A549 (cell line): ENCODE measurements around the gene TMEM54. TPM values are rescaled to one million over a fixed set of nuclear protein-coding genes. Genes with fewer than 3 reads are reported as not detected.

Source experiments
- ATAC-seq, 2 experiments: fragments of 200-7000 bp in 1 of 2; fragments of >200 bp in 1 of 2; cut with Nextera tagmentation in 1 of 2; cut with Tn5 transposase in 1 of 2; 3 replicates each; pipeline versions ENCODE4 v1.8.0 to v1.9.1; 2018 to 2020; ENCODE audit warnings: mild to moderate bottlenecking in 1 of 2, moderate library complexity in 1 of 2
- CTCF ChIA-PET: fragments of 300-600 bp; sonication (Branson Sonifier 250); formaldehyde crosslinking; extraction: SDS; loops from one replicate; lab custom pipeline; 2021; ENCODE audit warnings: antibody characterized with exemption, inconsistent platforms; lab: Yijun Ruan, JAX
- POLR2A ChIA-PET: fragments of 350-600 bp; formaldehyde crosslinking; extraction: SDS; loops from one replicate; lab custom pipeline; 2021; ENCODE audit warnings: antibody characterized with exemption, inconsistent platforms; lab: Yijun Ruan, JAX
- DNase-seq, 2 experiments: peaks; one replicate each; pipeline versions ENCODE4 v3.0.0 to v3.0.0-alpha.2; 2011 to 2016; ENCODE audit warnings: low read depth in 1 of 2, low spot score in 1 of 2
- FAIRE-seq: peaks from 2 replicates; lab custom pipeline; 2011; peaks lifted over from hg19 to GRCh38; lab: Jason Lieb, UNC
- H3K27ac ChIP-seq, 2 experiments: fragments of >200 bp; sonication (Bioruptor Twin); formaldehyde crosslinking; 3 replicates each; pipeline ENCODE4 v1.5.1; 2016 to 2017
- H3K4me1 ChIP-seq: fragments of >200 bp; sonication (Bioruptor Twin); formaldehyde crosslinking; 3 replicates; pipeline ENCODE4 v1.6.1; 2016
- H3K4me2 ChIP-seq: fragments of >200 bp; sonication (Bioruptor Twin); formaldehyde crosslinking; 3 replicates; pipeline ENCODE4 v1.6.1; 2016
- H3K4me3 ChIP-seq: fragments of >200 bp; sonication (Bioruptor Twin); formaldehyde crosslinking; 3 replicates; pipeline ENCODE4 v1.5.1; 2016
- H3K9me3 ChIP-seq: fragments of >200 bp; sonication (Bioruptor Twin); formaldehyde crosslinking; 3 replicates; pipeline ENCODE4 v1.6.1; 2016
- CEBPB ChIP-seq, 2 experiments: fragments of >200 bp in 1 of 2; sonication (Bioruptor Twin) in 1 of 2; formaldehyde crosslinking in 1 of 2; IDR thresholded peaks; 2 replicates each; pipeline ENCODE4 v1.6.1; 2012 to 2016
- CHD4 ChIP-seq: fragments of 200-600 bp; sonication (generic); IDR thresholded peaks from 2 replicates; pipeline ENCODE4 v1.6.1; 2016; ENCODE audit warnings: antibody characterized with exemption, mild to moderate bottlenecking, borderline replicate concordance
- ESRRA ChIP-seq: fragments of 150-350 bp; IDR thresholded peaks from 2 replicates; pipeline ENCODE4 v1.6.1; 2014; ENCODE audit warnings: mild to moderate bottlenecking, low read length, borderline replicate concordance
- FOSB ChIP-seq: fragments of 250-450 bp; sonication (Bioruptor Pico); IDR thresholded peaks from 2 replicates; pipeline ENCODE4 v1.5.0; 2020; ENCODE audit warnings: mild to moderate bottlenecking, moderate library complexity
- FOSL2 ChIP-seq, 2 experiments: fragments of 450-650 bp in 1 of 2; fragments of >200 bp in 1 of 2; sonication (Bioruptor Twin) in 1 of 2; formaldehyde crosslinking; IDR thresholded peaks; 2 replicates each; pipeline versions ENCODE4 v1.5.0 to v1.6.1; 2016 to 2020; ENCODE audit warnings: mild to moderate bottlenecking in 1 of 2, moderate library complexity in 1 of 2
- FOXS1 ChIP-seq: fragments of 250-450 bp; sonication (Bioruptor Pico); IDR thresholded peaks from 2 replicates; pipeline ENCODE4 v1.5.0; 2020; ENCODE audit warnings: mild to moderate bottlenecking, moderate library complexity
- GATA3 ChIP-seq: IDR thresholded peaks from 2 replicates; pipeline ENCODE4 v1.6.1; 2012; ENCODE audit warnings: borderline replicate concordance
- HOXA7 ChIP-seq: fragments of 250-450 bp; sonication (Bioruptor Pico); IDR thresholded peaks from 2 replicates; pipeline ENCODE4 v1.5.0; 2020; ENCODE audit warnings: mild to moderate bottlenecking, moderate library complexity
- HOXB13 ChIP-seq: fragments of 250-450 bp; sonication (Bioruptor Pico); IDR thresholded peaks from 2 replicates; pipeline ENCODE4 v1.5.0; 2020; ENCODE audit warnings: low read depth, mild to moderate bottlenecking, moderate library complexity
- JUN ChIP-seq, 2 experiments: fragments of >200 bp; sonication (Bioruptor Twin); formaldehyde crosslinking; IDR thresholded peaks; 2 replicates in 1 of 2; 3 replicates in 1 of 2; pipeline ENCODE4 v1.6.1; 2016 to 2017
- KDM1A ChIP-seq: fragments of 200-600 bp; sonication (generic); IDR thresholded peaks from 2 replicates; pipeline ENCODE4 v1.6.1; 2016; ENCODE audit warnings: low read depth, mild to moderate bottlenecking
- MAFK ChIP-seq: fragments of 450-650 bp; IDR thresholded peaks from 2 replicates; pipeline ENCODE4 v1.6.1; 2014; ENCODE audit not compliant: partially characterized antibody
- MAZ ChIP-seq: fragments of 150-350 bp; IDR thresholded peaks from 2 replicates; pipeline ENCODE4 v1.6.1; 2014; ENCODE audit warnings: antibody characterized with exemption, low read depth, low read length, borderline replicate concordance
- MYC ChIP-seq: IDR thresholded peaks from 2 replicates; pipeline ENCODE4 v1.6.1; 2012; ENCODE audit warnings: mild to moderate bottlenecking, inconsistent platforms, low read length, improper control_type of control experiment, borderline replicate concordance
- NFE2L2 ChIP-seq: fragments of 150-350 bp; conservative IDR thresholded peaks from 2 replicates; pipeline ENCODE4 v1.6.1; 2014; ENCODE audit warnings: low read length
- NR3C1 ChIP-seq: fragments of >200 bp; sonication (Bioruptor Twin); formaldehyde crosslinking; IDR thresholded peaks from 3 replicates; pipeline ENCODE4 v1.6.1; 2017
- POLR2A ChIP-seq: IDR thresholded peaks from 2 replicates; pipeline ENCODE4 v1.6.1; 2012; ENCODE audit warnings: mild to moderate bottlenecking, low read length
- RAD21 ChIP-seq, 2 experiments: fragments of >200 bp in 1 of 2; sonication (Bioruptor Twin) in 1 of 2; formaldehyde crosslinking in 1 of 2; IDR thresholded peaks in 1 of 2; conservative IDR thresholded peaks in 1 of 2; 2 replicates in 1 of 2; 3 replicates in 1 of 2; pipeline ENCODE4 v1.6.1; 2012 to 2018; ENCODE audit warnings: inconsistent platforms in 1 of 2
- RARB ChIP-seq: fragments of 250-450 bp; sonication (Bioruptor Pico); IDR thresholded peaks from 2 replicates; pipeline ENCODE4 v1.8.0; 2021; ENCODE audit warnings: mild to moderate bottlenecking, moderate library complexity
- RFX5 ChIP-seq: fragments of 450-650 bp; IDR thresholded peaks from 2 replicates; pipeline ENCODE4 v1.7.1; 2014; ENCODE audit warnings: antibody characterized with exemption, mild to moderate bottlenecking, moderate library complexity
- ZC3H11A ChIP-seq: fragments of 450-650 bp; IDR thresholded peaks from 2 replicates; pipeline ENCODE4 v1.6.1; 2014; ENCODE audit warnings: antibody characterized with exemption, mild to moderate bottlenecking
- ZNF302 ChIP-seq: fragments of 250-450 bp; sonication (Bioruptor Pico); IDR thresholded peaks from 2 replicates; pipeline ENCODE4 v1.9.0; 2021; ENCODE audit warnings: inconsistent platforms, mild to moderate bottlenecking, moderate library complexity
- WGBS: methylation state at CpG from one replicate; pipeline ENCODE4 v1.1.6; 2017; ENCODE audit errors: missing lambda C conversion rate; 5-methylcytosine and 5-hydroxymethylcytosine counted together
- polyA plus RNA-seq, 4 experiments: library from polyadenylated mRNA; depleted of rRNA in 3 of 4; stranded (reverse); fragments of >200 nt; fragmentation: RNase III in 1 of 4; extraction: RNeasy Plus Mini Kit Qiagen cat#74134 plus additional on column Dnase treatment in 1 of 4; gene quantifications; 2 replicates in 3 of 4; 3 replicates in 1 of 4; pipeline ENCODE4 v1.2.3, GENCODE V29; 2011 to 2017
- TF ChIP-seq, protein P1 (sequence below): fragments of 150-350 bp; IDR thresholded peaks from 2 replicates; pipeline ENCODE4 v1.6.1; 2014; ENCODE audit warnings: low read depth, mild to moderate bottlenecking, low read length
- TF ChIP-seq, protein P2 (sequence below): fragments of 250-450 bp; sonication (Bioruptor Pico); IDR thresholded peaks from 2 replicates; pipeline ENCODE4 v1.5.0; 2020; ENCODE audit warnings: low read depth, mild to moderate bottlenecking, moderate library complexity
- TF ChIP-seq, protein P3 (sequence below): fragments of >200 bp; sonication (Bioruptor Twin); formaldehyde crosslinking; IDR thresholded peaks from 3 replicates; pipeline ENCODE4 v1.5.1; 2016

TMEM54 gene
- polyA plus RNA-seq, 2 of the 4 experiments (the other 2 are of a cell fraction), result 22.1 to 29.7 TPM

DNA sequence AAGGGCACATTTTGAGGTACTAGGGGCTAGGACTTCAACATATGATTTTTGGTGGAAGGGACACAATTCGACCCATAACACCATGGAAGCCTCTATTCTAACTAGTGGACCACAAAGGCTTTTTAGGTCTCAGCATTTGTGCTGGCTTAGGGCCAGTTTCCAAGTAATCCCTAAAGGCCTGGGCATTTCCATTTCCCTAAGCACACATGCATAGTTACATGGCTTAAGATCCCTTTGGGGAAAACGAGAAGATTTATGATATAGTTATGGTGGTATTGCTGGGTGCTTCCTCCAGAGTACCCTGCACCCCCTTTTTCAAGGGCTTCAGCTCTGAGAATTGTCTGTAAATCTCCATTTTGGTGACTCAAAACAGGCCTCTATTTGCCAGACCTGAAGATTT lies 28.2 kb upstream of the TMEM54 start:
- no peak overlapping the region for H3K27ac ChIP-seq
- no peaks in the 10 kb centered on the region for H3K9me3 ChIP-seq
- TF ChIP-seq NR3C1 (no peak), MYC (no peak), JUN (IDR thresholded peaks at IDR 0.05) (no peak), ZC3H11A (no peak), RFX5 (no peak), FOXS1 (no peak), FOSB (CRISPR knock-in tag) (no peak), GATA3 (no peak), MAZ (no peak), RAD21 (conservative IDR thresholded peaks at IDR 0.05 in 1 of 2, IDR thresholded peaks at IDR 0.05 in 1 of 2) (no peak), CEBPB (IDR thresholded peaks at IDR 0.05) (no peak), ZNF302 (no peak), CHD4 (no peak)
- TF ChIP-seq, protein P1, sequence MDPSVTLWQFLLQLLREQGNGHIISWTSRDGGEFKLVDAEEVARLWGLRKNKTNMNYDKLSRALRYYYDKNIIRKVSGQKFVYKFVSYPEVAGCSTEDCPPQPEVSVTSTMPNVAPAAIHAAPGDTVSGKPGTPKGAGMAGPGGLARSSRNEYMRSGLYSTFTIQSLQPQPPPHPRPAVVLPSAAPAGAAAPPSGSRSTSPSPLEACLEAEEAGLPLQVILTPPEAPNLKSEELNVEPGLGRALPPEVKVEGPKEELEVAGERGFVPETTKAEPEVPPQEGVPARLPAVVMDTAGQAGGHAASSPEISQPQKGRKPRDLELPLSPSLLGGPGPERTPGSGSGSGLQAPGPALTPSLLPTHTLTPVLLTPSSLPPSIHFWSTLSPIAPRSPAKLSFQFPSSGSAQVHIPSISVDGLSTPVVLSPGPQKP, result no peak
- TF ChIP-seq, protein P2, sequence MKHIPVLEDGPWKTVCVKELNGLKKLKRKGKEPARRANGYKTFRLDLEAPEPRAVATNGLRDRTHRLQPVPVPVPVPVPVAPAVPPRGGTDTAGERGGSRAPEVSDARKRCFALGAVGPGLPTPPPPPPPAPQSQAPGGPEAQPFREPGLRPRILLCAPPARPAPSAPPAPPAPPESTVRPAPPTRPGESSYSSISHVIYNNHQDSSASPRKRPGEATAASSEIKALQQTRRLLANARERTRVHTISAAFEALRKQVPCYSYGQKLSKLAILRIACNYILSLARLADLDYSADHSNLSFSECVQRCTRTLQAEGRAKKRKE (CRISPR knock-in tag), result no peak
- CTCF ChIA-PET, result interaction anchor here (2.6 to 7.3 kb wide), 2 partner anchors 78 to 127 kb away, joined by 10 to 97 read pairs; no protein-coding TSS in a partner anchor
- POLR2A ChIA-PET, result no interaction called here
- H3K4me1 ChIP-seq, result peaks cover 10% of the 10 kb centered on the region
- no peak for FAIRE-seq
- 39% methylated on average over 2 of the region's 2 CpGs for whole genome bisulfite sequencing
- DNase-seq, result no peak
- no peak for ATAC-seq
- H3K4me3 ChIP-seq, result no peak overlapping the region
- no peak overlapping the region for H3K4me2 ChIP-seq

GRCh38 chr1:32928715-32929114 lies 27.5 kb upstream of the TMEM54 start:
- H3K4me2 ChIP-seq, result no peak overlapping the region
- peaks cover 3% of the 10 kb centered on the region; the same call in 2 of the 3 replicates for H3K4me1 ChIP-seq
- CTCF ChIA-PET, result interaction anchor here (1.2 to 2.6 kb wide), 4 partner anchors 36 to 157 kb away, joined by 4 to 10 read pairs (median 6); no protein-coding TSS in a partner anchor
- no peak overlapping the region for H3K4me3 ChIP-seq
- no peak overlapping the region for H3K27ac ChIP-seq
- POLR2A ChIA-PET, result no interaction called here
- no peak for TF ChIP-seq CEBPB (IDR thresholded peaks at IDR 0.05)
- no peak for TF ChIP-seq HOXA7 (CRISPR knock-in tag)
- no peak for TF ChIP-seq KDM1A
- no peak for TF ChIP-seq HOXB13 (CRISPR knock-in tag)
- TF ChIP-seq FOSL2 (IDR thresholded peaks at IDR 0.05), result no peak
- TF ChIP-seq FOSL2 (CRISPR knock-in tag; IDR thresholded peaks at IDR 0.05), result no peak
- no peak for TF ChIP-seq GATA3
- TF ChIP-seq MAZ, result no peak
- TF ChIP-seq ZC3H11A, result no peak
- no peak for TF ChIP-seq CHD4
- TF ChIP-seq, protein P3, sequence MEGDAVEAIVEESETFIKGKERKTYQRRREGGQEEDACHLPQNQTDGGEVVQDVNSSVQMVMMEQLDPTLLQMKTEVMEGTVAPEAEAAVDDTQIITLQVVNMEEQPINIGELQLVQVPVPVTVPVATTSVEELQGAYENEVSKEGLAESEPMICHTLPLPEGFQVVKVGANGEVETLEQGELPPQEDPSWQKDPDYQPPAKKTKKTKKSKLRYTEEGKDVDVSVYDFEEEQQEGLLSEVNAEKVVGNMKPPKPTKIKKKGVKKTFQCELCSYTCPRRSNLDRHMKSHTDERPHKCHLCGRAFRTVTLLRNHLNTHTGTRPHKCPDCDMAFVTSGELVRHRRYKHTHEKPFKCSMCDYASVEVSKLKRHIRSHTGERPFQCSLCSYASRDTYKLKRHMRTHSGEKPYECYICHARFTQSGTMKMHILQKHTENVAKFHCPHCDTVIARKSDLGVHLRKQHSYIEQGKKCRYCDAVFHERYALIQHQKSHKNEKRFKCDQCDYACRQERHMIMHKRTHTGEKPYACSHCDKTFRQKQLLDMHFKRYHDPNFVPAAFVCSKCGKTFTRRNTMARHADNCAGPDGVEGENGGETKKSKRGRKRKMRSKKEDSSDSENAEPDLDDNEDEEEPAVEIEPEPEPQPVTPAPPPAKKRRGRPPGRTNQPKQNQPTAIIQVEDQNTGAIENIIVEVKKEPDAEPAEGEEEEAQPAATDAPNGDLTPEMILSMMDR, result no peak
- TF ChIP-seq, protein P1, result no peak
- TF ChIP-seq NFE2L2, result no peak
- TF ChIP-seq RFX5, result no peak
- TF ChIP-seq MAFK, result no peak
- TF ChIP-seq RARB (CRISPR knock-in tag), result no peak
- no peak for TF ChIP-seq ESRRA
- no peak for TF ChIP-seq POLR2A
- FAIRE-seq (no peak), DNase-seq (no peak), ATAC-seq (no peak)
- no peaks in the 10 kb centered on the region for H3K9me3 ChIP-seq
- 87% methylated on average over 8 of the region's 8 CpGs for WGBS
